Effector memory CD4-positive, alpha-beta T cell (primary cell): ENCODE data around the gene RTCA.

ENCODE experiments used
- DNase-seq, 3 donors: peaks; one replicate each; pipeline ENCODE4 v3.0.0-alpha.2; 2020
- H3K27ac ChIP-seq: 2 replicates; pipeline ENCODE4 v1.7.0; 2013; ENCODE audit warnings: mild to moderate bottlenecking, low read length, moderate library complexity; ENCODE audit not compliant: insufficient read depth, poor library complexity, severe bottlenecking
- H3K27me3 ChIP-seq: replicated peaks from 2 replicates; pipeline ENCODE4 v1.7.0; 2013; ENCODE audit warnings: mild to moderate bottlenecking, low read length; ENCODE audit not compliant: insufficient read depth, control insufficient read depth, poor library complexity, severe bottlenecking
- H3K36me3 ChIP-seq: 2 replicates; pipeline ENCODE4 v1.7.0; 2013; ENCODE audit warnings: mild to moderate bottlenecking, low read length, moderate library complexity; ENCODE audit not compliant: control insufficient read depth, insufficient read depth
- H3K4me1 ChIP-seq: 2 replicates; pipeline ENCODE4 v1.7.0; 2013; ENCODE audit warnings: low read length, mild to moderate bottlenecking; ENCODE audit not compliant: control insufficient read depth, insufficient read depth, poor library complexity, severe bottlenecking
- H3K4me3 ChIP-seq: 2 replicates; pipeline ENCODE4 v1.7.0; 2013; ENCODE audit warnings: low read length, low read depth, mild to moderate bottlenecking; ENCODE audit not compliant: insufficient read depth, poor library complexity, severe bottlenecking
- H3K9me3 ChIP-seq: 2 replicates; pipeline ENCODE4 v1.7.0; 2013; ENCODE audit warnings: mild to moderate bottlenecking, low read length, moderate library complexity; ENCODE audit not compliant: control insufficient read depth

RTCA gene

GRCh38 chr1:100302739-100303138 lies 36.7 kb downstream of the RTCA start:
- no peaks in the 10 kb centered on the region for H3K9me3 ChIP-seq
- H3K4me3 ChIP-seq: no peak overlapping the region
- no peaks in the 10 kb centered on the region for H3K27me3 ChIP-seq
- no peaks in the 10 kb centered on the region for H3K36me3 ChIP-seq
- no peak overlapping the region for H3K27ac ChIP-seq
- DNase-seq: no peak
- no peaks in the 10 kb centered on the region for H3K4me1 ChIP-seq

- H3K9me3 ChIP-seq: no peaks in the 10 kb centered on the region
- no peaks in the 10 kb centered on the region for H3K27me3 ChIP-seq
- no peak for DNase-seq
- no peaks in the 10 kb centered on the region for H3K36me3 ChIP-seq
- no peak overlapping the region for H3K4me3 ChIP-seq
- H3K4me1 ChIP-seq: no peaks in the 10 kb centered on the region
- no peak overlapping the region for H3K27ac ChIP-seq
Observed at GRCh38 chr1:100304227-100304626, 38.2 kb downstream of the RTCA start.

- Histone ChIP-seq H3K27me3 (no peaks in the 10 kb centered on the region), H3K27ac (no peak overlapping the region), H3K36me3 (no peaks in the 10 kb centered on the region), H3K9me3 (no peaks in the 10 kb centered on the region), H3K4me3 (no peak overlapping the region), H3K4me1 (no peaks in the 10 kb centered on the region)
- DNase-seq: no peak
Observed at GRCh38 chr1:100304921-100305320, 38.9 kb downstream of the RTCA start.

GRCh38 chr1:100305954-100306353 lies 39.9 kb downstream of the RTCA start:
- no peak overlapping the region for H3K4me3 ChIP-seq
- no peaks in the 10 kb centered on the region for H3K27me3 ChIP-seq
- no peak overlapping the region for H3K27ac ChIP-seq
- DNase-seq: no peak
- no peaks in the 10 kb centered on the region for H3K36me3 ChIP-seq
- no peaks in the 10 kb centered on the region for H3K9me3 ChIP-seq
- no peaks in the 10 kb centered on the region for H3K4me1 ChIP-seq

- Histone ChIP-seq H3K4me1 (no peaks in the 10 kb centered on the region), H3K4me3 (no peak overlapping the region), H3K27me3 (no peaks in the 10 kb centered on the region), H3K27ac (no peak overlapping the region), H3K36me3 (no peaks in the 10 kb centered on the region), H3K9me3 (no peaks in the 10 kb centered on the region)
- DNase-seq: no peak
Observed at GRCh38 chr1:100306735-100307313, 40.8 kb downstream of the RTCA start.

GRCh38 chr1:100308777-100309176 lies 42.8 kb downstream of the RTCA start:
- no peak overlapping the region for H3K27ac ChIP-seq
- no peak for DNase-seq
- H3K36me3 ChIP-seq: no peaks in the 10 kb centered on the region
- H3K4me1 ChIP-seq: no peaks in the 10 kb centered on the region
- H3K27me3 ChIP-seq: no peaks in the 10 kb centered on the region
- no peaks in the 10 kb centered on the region for H3K9me3 ChIP-seq
- H3K4me3 ChIP-seq: no peak overlapping the region

- no peaks in the 10 kb centered on the region for H3K9me3 ChIP-seq
- H3K4me3 ChIP-seq: no peak overlapping the region
- H3K36me3 ChIP-seq: no peaks in the 10 kb centered on the region
- no peak overlapping the region for H3K27ac ChIP-seq
- H3K4me1 ChIP-seq: no peaks in the 10 kb centered on the region
- H3K27me3 ChIP-seq: no peaks in the 10 kb centered on the region
- no peak for DNase-seq
Observed at GRCh38 chr1:100309863-100310262, 43.8 kb downstream of the RTCA start.

- H3K4me1 ChIP-seq: no peaks in the 10 kb centered on the region
- DNase-seq: no peak
- H3K27ac ChIP-seq: no peak overlapping the region
- no peaks in the 10 kb centered on the region for H3K9me3 ChIP-seq
- H3K4me3 ChIP-seq: no peak overlapping the region
- H3K36me3 ChIP-seq: no peaks in the 10 kb centered on the region
- no peaks in the 10 kb centered on the region for H3K27me3 ChIP-seq
Observed at GRCh38 chr1:100313382-100313781, 47.4 kb downstream of the RTCA start.

GRCh38 chr1:100316622-100317021 lies 50.6 kb downstream of the RTCA start:
- Histone ChIP-seq H3K27ac (no peak overlapping the region), H3K4me3 (no peak overlapping the region), H3K36me3 (no peaks in the 10 kb centered on the region), H3K9me3 (peaks cover 5% of the 10 kb centered on the region), H3K27me3 (no peaks in the 10 kb centered on the region), H3K4me1 (no peaks in the 10 kb centered on the region)
- no peak for DNase-seq

- H3K27me3 ChIP-seq: no peaks in the 10 kb centered on the region
Observed at GRCh38 chr1:100320311-100321099, 54.5 kb downstream of the RTCA start.

More at GRCh38 chr1:100320311-100321099, 54.5 kb downstream of the RTCA start:
- Histone ChIP-seq H3K36me3 (no peaks in the 10 kb centered on the region), H3K9me3 (peaks cover 5% of the 10 kb centered on the region), H3K27ac (no peak overlapping the region), H3K4me1 (no peaks in the 10 kb centered on the region), H3K4me3 (no peak overlapping the region)
- no peak for DNase-seq
